PC-3 (cell line): ENCODE measurements around the gene PREX1. TPM values are rescaled to one million over a fixed set of nuclear protein-coding genes. Genes with fewer than 3 reads are reported as not detected.

Experiments
- ATAC-seq: fragments of 200-7000 bp; cut with Tn5 transposase; 2 replicates; pipeline ENCODE4 v1.9.1; 2020; ENCODE audit warnings: mild to moderate bottlenecking, moderate library complexity
- BruUV-seq: library from RNA; stranded (reverse); fragments of 400-500 nt; replicated peaks from 2 replicates; lab custom pipeline; 2021; lab: Mats Ljungman, UMichigan
- CTCF ChIA-PET: fragments of 300-600 bp; sonication (Branson Sonifier 250); formaldehyde crosslinking; loops from one replicate; lab custom pipeline; 2022; ENCODE audit warnings: antibody characterized with exemption; lab: Charles Lee
- POLR2A ChIA-PET: fragments of 300-600 bp; sonication (Branson Sonifier 250); formaldehyde crosslinking; loops from one replicate; lab custom pipeline; 2022; ENCODE audit warnings: antibody characterized with exemption; ENCODE audit not compliant: unreplicated experiment; lab: Charles Lee
- DNase-seq: peaks from one replicate; pipeline ENCODE4 v3.0.0-alpha.2; 2015
- H2AFZ ChIP-seq: fragments of 300-600 bp; sonication (generic); 2 replicates; pipeline ENCODE4 v1.6.0; 2016; ENCODE audit warnings: antibody characterized with exemption, low read length
- H3F3A ChIP-seq: fragments of 300-600 bp; sonication (generic); one replicate; pipeline ENCODE4 v1.6.0; 2017; ENCODE audit warnings: antibody characterized with exemption, low read length, control low read depth, mild to moderate bottlenecking; ENCODE audit not compliant: unreplicated experiment
- H3K27ac ChIP-seq: fragments of 300-600 bp; sonication (generic); 2 replicates; pipeline ENCODE4 v1.5.1; 2016; ENCODE audit warnings: mild to moderate bottlenecking, low read length
- H3K27me3 ChIP-seq: fragments of 300-600 bp; sonication (generic); 2 replicates; pipeline ENCODE4 v1.6.1; 2016; ENCODE audit warnings: low read length, mixed read lengths
- H3K36me3 ChIP-seq: fragments of 300-600 bp; sonication (generic); 2 replicates; pipeline ENCODE4 v1.6.1; 2016; ENCODE audit warnings: low read depth, mixed run types, low read length, mixed read lengths
- H3K4me1 ChIP-seq: fragments of 300-600 bp; sonication (generic); 2 replicates; pipeline ENCODE4 v1.5.1; 2016; ENCODE audit warnings: low read length; ENCODE audit not compliant: insufficient read depth
- H3K4me2 ChIP-seq: fragments of 300-600 bp; sonication (generic); 2 replicates; pipeline ENCODE4 v1.6.0; 2016; ENCODE audit warnings: low read length
- H3K4me3 ChIP-seq: fragments of 300-600 bp; sonication (generic); 2 replicates; pipeline ENCODE4 v1.5.1; 2016; ENCODE audit warnings: mild to moderate bottlenecking, low read length, mixed read lengths
- H3K79me2 ChIP-seq: fragments of 300-600 bp; sonication (generic); 2 replicates; pipeline ENCODE4 v1.6.1; 2017; ENCODE audit warnings: low read length, mixed read lengths
- H3K9ac ChIP-seq: fragments of 300-600 bp; sonication (generic); 2 replicates; pipeline ENCODE4 v1.6.0; 2016; ENCODE audit warnings: mild to moderate bottlenecking, low read length
- H3K9me2 ChIP-seq: fragments of 300-600 bp; sonication (generic); replicated peaks from 2 replicates; pipeline ENCODE4 v1.6.1; 2016; ENCODE audit warnings: mixed run types, low read length, mixed read lengths
- H3K9me3 ChIP-seq: fragments of 300-600 bp; sonication (generic); 2 replicates; pipeline ENCODE4 v1.6.1; 2016; ENCODE audit warnings: low read length, mixed read lengths
- H4K20me1 ChIP-seq: fragments of 300-600 bp; sonication (generic); 2 replicates; pipeline ENCODE4 v1.6.1; 2016; ENCODE audit warnings: low read length, mixed read lengths
- CTCF ChIP-seq: fragments of 300-600 bp; sonication (generic); conservative IDR thresholded peaks from 2 replicates; pipeline ENCODE4 v1.5.1; 2017; ENCODE audit warnings: antibody characterized with exemption, low read depth, mild to moderate bottlenecking, low read length
- EZH2 ChIP-seq: fragments of 300-600 bp; sonication (generic); IDR thresholded peaks from one replicate; pipeline ENCODE4 v1.6.1; 2017; ENCODE audit warnings: antibody characterized with exemption, mild to moderate bottlenecking, low read length; ENCODE audit not compliant: unreplicated experiment
- EZH2phosphoT487 ChIP-seq: fragments of 300-600 bp; sonication (generic); IDR thresholded peaks from 2 replicates; pipeline ENCODE4 v1.6.1; 2018; ENCODE audit warnings: mild to moderate bottlenecking, antibody characterized with exemption, low read length, borderline replicate concordance
- intact Hi-C: fragments of 100-400 bp; cut with micrococcal nuclease; formaldehyde crosslinking; loops from 2 replicates; pipeline ENCODE4 v1.9.0; 2023
- total RNA-seq: library from RNA; depleted of rRNA; stranded (reverse); fragments of >200 nt; gene quantifications from 2 replicates; pipeline ENCODE4 v1.2.3, GENCODE V29; 2014

Gene PREX1
- total RNA-seq, 1 experiment from 2014 or later: 22.1 TPM

- H3K9me2 ChIP-seq: no peaks in the 10 kb centered on the region
- H4K20me1 ChIP-seq: no peaks in the 10 kb centered on the region
- no peaks in the 10 kb centered on the region for H3K27me3 ChIP-seq
- ATAC-seq: no peak
- BruUV-seq: no TSS peak
- TF ChIP-seq CTCF: no peak
- no peak for TF ChIP-seq EZH2phosphoT487
- TF ChIP-seq EZH2: no peak
- CTCF ChIA-PET: no interaction called here
- no peak overlapping the region for H3K4me3 ChIP-seq
- H3F3A ChIP-seq: no peaks in the 10 kb centered on the region
- no peaks in the 10 kb centered on the region for H3K36me3 ChIP-seq
- no peak overlapping the region for H2AFZ ChIP-seq
- POLR2A ChIA-PET: interaction anchor here (0.6 kb wide), 1 partner anchor 48 kb away, joined by 9 read pairs; no protein-coding TSS in a partner anchor
- no peak for DNase-seq
- H3K27ac ChIP-seq: no peak overlapping the region
- no peak overlapping the region for H3K4me2 ChIP-seq
- H3K9me3 ChIP-seq: no peaks in the 10 kb centered on the region
- peaks cover 13% of the 10 kb centered on the region; the same call in 1 of the 2 replicates for H3K4me1 ChIP-seq
- no peaks in the 10 kb centered on the region for H3K79me2 ChIP-seq
- intact Hi-C loops: no loop called here
- H3K9ac ChIP-seq: no peak overlapping the region
These were observed 20.0 kb downstream of the PREX1 start for GRCh38 chr20:48807586-48808381.

GRCh38 chr20:48807051-48807450, 20.7 kb downstream of the PREX1 start:
- no peaks in the 10 kb centered on the region for H4K20me1 ChIP-seq
- no peak overlapping the region for H3K27ac ChIP-seq
- no peak overlapping the region for H3K9ac ChIP-seq
- DNase-seq: no peak
- intact Hi-C loops: no loop called here
- no TSS peak for BruUV-seq
- H2AFZ ChIP-seq: no peak overlapping the region
- H3K4me3 ChIP-seq: no peak overlapping the region
- no peaks in the 10 kb centered on the region for H3F3A ChIP-seq
- H3K4me2 ChIP-seq: no peak overlapping the region
- no peak for ATAC-seq
- ChIA-PET CTCF (no interaction called here), POLR2A (no interaction called here)
- 0 out of 2 replicates have a peak, but pooled peaks cover 9% of the 10 kb centered on the region for H3K4me1 ChIP-seq
- H3K9me3 ChIP-seq: no peaks in the 10 kb centered on the region
- H3K79me2 ChIP-seq: no peaks in the 10 kb centered on the region
- no peaks in the 10 kb centered on the region for H3K27me3 ChIP-seq
- no peaks in the 10 kb centered on the region for H3K36me3 ChIP-seq
- no peak for TF ChIP-seq EZH2phosphoT487
- TF ChIP-seq CTCF: no peak
- no peaks in the 10 kb centered on the region for H3K9me2 ChIP-seq

- H3K27me3 ChIP-seq: no peaks in the 10 kb centered on the region
- H2AFZ ChIP-seq: no peak overlapping the region
- BruUV-seq: no TSS peak
These were observed 22.1 kb downstream of the PREX1 start for GRCh38 chr20:48805716-48806115.

More at GRCh38 chr20:48805716-48806115, 22.1 kb downstream of the PREX1 start:
- DNase-seq: no peak
- no peak for ATAC-seq
- Histone ChIP-seq H3K4me2 (no peak overlapping the region), H3F3A (no peaks in the 10 kb centered on the region), H3K36me3 (no peaks in the 10 kb centered on the region), H3K9me2 (no peaks in the 10 kb centered on the region), H3K9me3 (no peaks in the 10 kb centered on the region), H3K9ac (no peak overlapping the region), H3K27ac (no peak overlapping the region), H3K79me2 (no peaks in the 10 kb centered on the region), H3K4me1 (no peaks in the 10 kb centered on the region), H4K20me1 (no peaks in the 10 kb centered on the region), H3K4me3 (no peak overlapping the region)
- ChIA-PET POLR2A (no interaction called here), CTCF (no interaction called here)
- intact Hi-C loops: no loop called here
- TF ChIP-seq EZH2 (no peak), CTCF (no peak), EZH2phosphoT487 (no peak)
